ENCODE results near the gene CHP2. TPM values are rescaled to one million over a fixed set of nuclear protein-coding genes. Genes with fewer than 3 reads are reported as not detected.

The CHP2 gene
- total RNA-seq, 1 experiment from 2014 or later, result 2.1 TPM

DNA sequence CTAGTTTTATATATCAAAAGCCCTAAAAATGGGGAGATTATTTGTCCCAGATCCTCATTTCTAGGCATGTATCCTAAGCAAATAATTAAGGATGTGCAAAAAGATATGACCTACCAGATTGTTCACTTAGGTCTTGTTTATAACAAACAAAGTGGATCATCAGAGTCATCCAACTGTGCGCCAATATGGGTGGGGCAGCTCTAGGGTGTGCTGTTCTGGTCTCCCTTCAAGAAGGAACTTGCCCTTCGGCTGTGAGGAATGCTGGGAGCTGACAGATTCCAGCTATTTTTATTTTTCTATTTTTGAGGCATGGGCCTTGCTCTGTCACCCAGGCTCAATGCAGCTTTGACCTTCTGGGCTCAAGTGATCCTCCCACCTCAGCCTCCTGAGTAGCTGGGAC is 13.8 kb downstream of the CHP2 start:
- H3K27ac Mint-ChIP-seq, result no peak overlapping the region
- H3K9me3 Mint-ChIP-seq, result 0 out of 2 replicates have a peak, but pooled peaks cover 3% of the 10 kb centered on the region
- TF ChIP-seq ZNF396 (CRISPR knock-in tag; IDR thresholded peaks at IDR 0.05; ENCODE audit: borderline replicate concordance), result no peak
- TF ChIP-seq, protein P1, sequence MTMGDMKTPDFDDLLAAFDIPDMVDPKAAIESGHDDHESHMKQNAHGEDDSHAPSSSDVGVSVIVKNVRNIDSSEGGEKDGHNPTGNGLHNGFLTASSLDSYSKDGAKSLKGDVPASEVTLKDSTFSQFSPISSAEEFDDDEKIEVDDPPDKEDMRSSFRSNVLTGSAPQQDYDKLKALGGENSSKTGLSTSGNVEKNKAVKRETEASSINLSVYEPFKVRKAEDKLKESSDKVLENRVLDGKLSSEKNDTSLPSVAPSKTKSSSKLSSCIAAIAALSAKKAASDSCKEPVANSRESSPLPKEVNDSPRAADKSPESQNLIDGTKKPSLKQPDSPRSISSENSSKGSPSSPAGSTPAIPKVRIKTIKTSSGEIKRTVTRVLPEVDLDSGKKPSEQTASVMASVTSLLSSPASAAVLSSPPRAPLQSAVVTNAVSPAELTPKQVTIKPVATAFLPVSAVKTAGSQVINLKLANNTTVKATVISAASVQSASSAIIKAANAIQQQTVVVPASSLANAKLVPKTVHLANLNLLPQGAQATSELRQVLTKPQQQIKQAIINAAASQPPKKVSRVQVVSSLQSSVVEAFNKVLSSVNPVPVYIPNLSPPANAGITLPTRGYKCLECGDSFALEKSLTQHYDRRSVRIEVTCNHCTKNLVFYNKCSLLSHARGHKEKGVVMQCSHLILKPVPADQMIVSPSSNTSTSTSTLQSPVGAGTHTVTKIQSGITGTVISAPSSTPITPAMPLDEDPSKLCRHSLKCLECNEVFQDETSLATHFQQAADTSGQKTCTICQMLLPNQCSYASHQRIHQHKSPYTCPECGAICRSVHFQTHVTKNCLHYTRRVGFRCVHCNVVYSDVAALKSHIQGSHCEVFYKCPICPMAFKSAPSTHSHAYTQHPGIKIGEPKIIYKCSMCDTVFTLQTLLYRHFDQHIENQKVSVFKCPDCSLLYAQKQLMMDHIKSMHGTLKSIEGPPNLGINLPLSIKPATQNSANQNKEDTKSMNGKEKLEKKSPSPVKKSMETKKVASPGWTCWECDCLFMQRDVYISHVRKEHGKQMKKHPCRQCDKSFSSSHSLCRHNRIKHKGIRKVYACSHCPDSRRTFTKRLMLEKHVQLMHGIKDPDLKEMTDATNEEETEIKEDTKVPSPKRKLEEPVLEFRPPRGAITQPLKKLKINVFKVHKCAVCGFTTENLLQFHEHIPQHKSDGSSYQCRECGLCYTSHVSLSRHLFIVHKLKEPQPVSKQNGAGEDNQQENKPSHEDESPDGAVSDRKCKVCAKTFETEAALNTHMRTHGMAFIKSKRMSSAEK (CRISPR knock-in tag; IDR thresholded peaks at IDR 0.05; ENCODE audit: borderline replicate concordance), result no peak
- no peak for TF ChIP-seq JAZF1 (CRISPR knock-in tag; IDR thresholded peaks at IDR 0.05)
- no peak for TF ChIP-seq SMAD4 (CRISPR knock-in tag; IDR thresholded peaks at IDR 0.05)
- no peak for TF ChIP-seq RORB (CRISPR knock-in tag; IDR thresholded peaks at IDR 0.05)
- TF ChIP-seq, protein P2, sequence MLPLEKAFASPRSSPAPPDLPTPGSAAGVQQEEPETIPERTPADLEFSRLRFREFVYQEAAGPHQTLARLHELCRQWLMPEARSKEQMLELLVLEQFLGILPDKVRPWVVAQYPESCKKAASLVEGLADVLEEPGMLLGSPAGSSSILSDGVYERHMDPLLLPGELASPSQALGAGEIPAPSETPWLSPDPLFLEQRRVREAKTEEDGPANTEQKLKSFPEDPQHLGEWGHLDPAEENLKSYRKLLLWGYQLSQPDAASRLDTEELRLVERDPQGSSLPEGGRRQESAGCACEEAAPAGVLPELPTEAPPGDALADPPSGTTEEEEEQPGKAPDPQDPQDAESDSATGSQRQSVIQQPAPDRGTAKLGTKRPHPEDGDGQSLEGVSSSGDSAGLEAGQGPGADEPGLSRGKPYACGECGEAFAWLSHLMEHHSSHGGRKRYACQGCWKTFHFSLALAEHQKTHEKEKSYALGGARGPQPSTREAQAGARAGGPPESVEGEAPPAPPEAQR (CRISPR knock-in tag; IDR thresholded peaks at IDR 0.05), result no peak
- TF ChIP-seq ZNF138 (CRISPR knock-in tag; conservative IDR thresholded peaks at IDR 0.05), result no peak
- no peak for TF ChIP-seq ZNF416 (CRISPR knock-in tag; IDR thresholded peaks at IDR 0.05)
- TF ChIP-seq TEAD4 (CRISPR knock-in tag; IDR thresholded peaks at IDR 0.05), result no peak
- TF ChIP-seq, protein P3, sequence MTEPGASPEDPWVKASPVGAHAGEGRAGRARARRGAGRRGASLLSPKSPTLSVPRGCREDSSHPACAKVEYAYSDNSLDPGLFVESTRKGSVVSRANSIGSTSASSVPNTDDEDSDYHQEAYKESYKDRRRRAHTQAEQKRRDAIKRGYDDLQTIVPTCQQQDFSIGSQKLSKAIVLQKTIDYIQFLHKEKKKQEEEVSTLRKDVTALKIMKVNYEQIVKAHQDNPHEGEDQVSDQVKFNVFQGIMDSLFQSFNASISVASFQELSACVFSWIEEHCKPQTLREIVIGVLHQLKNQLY (CRISPR knock-in tag; IDR thresholded peaks at IDR 0.05), result no peak
- no peak for TF ChIP-seq NFYB (CRISPR knock-in tag; conservative IDR thresholded peaks at IDR 0.05; ENCODE audit: low read depth)
- no peak for TF ChIP-seq NFATC4 (CRISPR knock-in tag; IDR thresholded peaks at IDR 0.05)
- no peak for TF ChIP-seq TCF7 (CRISPR knock-in tag; IDR thresholded peaks at IDR 0.05; ENCODE audit: low read depth)
- TF ChIP-seq, protein P4, sequence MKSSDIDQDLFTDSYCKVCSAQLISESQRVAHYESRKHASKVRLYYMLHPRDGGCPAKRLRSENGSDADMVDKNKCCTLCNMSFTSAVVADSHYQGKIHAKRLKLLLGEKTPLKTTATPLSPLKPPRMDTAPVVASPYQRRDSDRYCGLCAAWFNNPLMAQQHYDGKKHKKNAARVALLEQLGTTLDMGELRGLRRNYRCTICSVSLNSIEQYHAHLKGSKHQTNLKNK (CRISPR knock-in tag; IDR thresholded peaks at IDR 0.05), result no peak
- TF ChIP-seq, protein P5, sequence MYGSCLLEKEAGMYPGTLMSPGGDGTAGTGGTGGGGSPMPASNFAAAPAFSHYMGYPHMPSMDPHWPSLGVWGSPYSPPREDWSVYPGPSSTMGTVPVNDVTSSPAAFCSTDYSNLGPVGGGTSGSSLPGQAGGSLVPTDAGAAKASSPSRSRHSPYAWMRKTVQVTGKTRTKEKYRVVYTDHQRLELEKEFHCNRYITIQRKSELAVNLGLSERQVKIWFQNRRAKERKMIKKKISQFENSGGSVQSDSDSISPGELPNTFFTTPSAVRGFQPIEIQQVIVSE (CRISPR knock-in tag; IDR thresholded peaks at IDR 0.05; ENCODE audit: borderline replicate concordance), result no peak
- ChIA-PET POLR2A (no interaction called here), CTCF (no interaction called here)
- no peaks in the 10 kb centered on the region for H3K36me3 Mint-ChIP-seq
- no peaks in the 10 kb centered on the region; the same call in 1 of the 2 replicates for H3K27me3 Mint-ChIP-seq (ENCODE audit: low read depth)
- ATAC-seq (no peak), DNase-seq (ENCODE audit: low spot score) (no peak)
- H3K4me1 Mint-ChIP-seq, result no peaks in the 10 kb centered on the region
- no peak overlapping the region for H3K4me3 Mint-ChIP-seq

DNA sequence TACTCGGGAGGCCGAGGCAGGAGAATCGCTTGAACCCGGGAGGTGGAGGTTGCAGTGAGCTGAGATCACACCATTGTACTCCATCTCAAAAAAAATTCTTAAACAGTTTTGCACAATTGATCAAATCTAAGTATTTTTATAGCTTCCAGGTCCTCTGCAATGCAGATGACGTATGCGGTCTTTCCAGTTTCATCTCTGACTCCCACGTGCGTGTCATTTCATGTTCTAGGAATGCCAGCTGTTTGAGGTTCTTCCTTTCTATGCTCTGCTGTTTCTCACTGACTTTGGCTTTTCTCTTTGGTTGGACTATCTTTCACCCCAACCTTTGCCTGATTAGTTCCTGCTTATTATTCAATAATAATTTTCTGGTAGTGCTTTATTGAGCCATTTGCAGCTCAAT is 16.2 kb downstream of the CHP2 start:
- H3K27ac Mint-ChIP-seq, result no peak overlapping the region
- POLR2A ChIA-PET, result no interaction called here
- ATAC-seq, result no peak
- no peak for TF ChIP-seq PRRX2 (CRISPR knock-in tag; IDR thresholded peaks at IDR 0.05)
- TF ChIP-seq, protein P6, sequence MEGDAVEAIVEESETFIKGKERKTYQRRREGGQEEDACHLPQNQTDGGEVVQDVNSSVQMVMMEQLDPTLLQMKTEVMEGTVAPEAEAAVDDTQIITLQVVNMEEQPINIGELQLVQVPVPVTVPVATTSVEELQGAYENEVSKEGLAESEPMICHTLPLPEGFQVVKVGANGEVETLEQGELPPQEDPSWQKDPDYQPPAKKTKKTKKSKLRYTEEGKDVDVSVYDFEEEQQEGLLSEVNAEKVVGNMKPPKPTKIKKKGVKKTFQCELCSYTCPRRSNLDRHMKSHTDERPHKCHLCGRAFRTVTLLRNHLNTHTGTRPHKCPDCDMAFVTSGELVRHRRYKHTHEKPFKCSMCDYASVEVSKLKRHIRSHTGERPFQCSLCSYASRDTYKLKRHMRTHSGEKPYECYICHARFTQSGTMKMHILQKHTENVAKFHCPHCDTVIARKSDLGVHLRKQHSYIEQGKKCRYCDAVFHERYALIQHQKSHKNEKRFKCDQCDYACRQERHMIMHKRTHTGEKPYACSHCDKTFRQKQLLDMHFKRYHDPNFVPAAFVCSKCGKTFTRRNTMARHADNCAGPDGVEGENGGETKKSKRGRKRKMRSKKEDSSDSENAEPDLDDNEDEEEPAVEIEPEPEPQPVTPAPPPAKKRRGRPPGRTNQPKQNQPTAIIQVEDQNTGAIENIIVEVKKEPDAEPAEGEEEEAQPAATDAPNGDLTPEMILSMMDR (IDR thresholded peaks at IDR 0.05), result no peak
- TF ChIP-seq, protein P7, sequence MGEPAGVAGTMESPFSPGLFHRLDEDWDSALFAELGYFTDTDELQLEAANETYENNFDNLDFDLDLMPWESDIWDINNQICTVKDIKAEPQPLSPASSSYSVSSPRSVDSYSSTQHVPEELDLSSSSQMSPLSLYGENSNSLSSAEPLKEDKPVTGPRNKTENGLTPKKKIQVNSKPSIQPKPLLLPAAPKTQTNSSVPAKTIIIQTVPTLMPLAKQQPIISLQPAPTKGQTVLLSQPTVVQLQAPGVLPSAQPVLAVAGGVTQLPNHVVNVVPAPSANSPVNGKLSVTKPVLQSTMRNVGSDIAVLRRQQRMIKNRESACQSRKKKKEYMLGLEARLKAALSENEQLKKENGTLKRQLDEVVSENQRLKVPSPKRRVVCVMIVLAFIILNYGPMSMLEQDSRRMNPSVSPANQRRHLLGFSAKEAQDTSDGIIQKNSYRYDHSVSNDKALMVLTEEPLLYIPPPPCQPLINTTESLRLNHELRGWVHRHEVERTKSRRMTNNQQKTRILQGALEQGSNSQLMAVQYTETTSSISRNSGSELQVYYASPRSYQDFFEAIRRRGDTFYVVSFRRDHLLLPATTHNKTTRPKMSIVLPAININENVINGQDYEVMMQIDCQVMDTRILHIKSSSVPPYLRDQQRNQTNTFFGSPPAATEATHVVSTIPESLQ (CRISPR knock-in tag; IDR thresholded peaks at IDR 0.05), result no peak
- TF ChIP-seq NFYB (CRISPR knock-in tag; conservative IDR thresholded peaks at IDR 0.05; ENCODE audit: low read depth), result no peak
- TF ChIP-seq, protein P8, sequence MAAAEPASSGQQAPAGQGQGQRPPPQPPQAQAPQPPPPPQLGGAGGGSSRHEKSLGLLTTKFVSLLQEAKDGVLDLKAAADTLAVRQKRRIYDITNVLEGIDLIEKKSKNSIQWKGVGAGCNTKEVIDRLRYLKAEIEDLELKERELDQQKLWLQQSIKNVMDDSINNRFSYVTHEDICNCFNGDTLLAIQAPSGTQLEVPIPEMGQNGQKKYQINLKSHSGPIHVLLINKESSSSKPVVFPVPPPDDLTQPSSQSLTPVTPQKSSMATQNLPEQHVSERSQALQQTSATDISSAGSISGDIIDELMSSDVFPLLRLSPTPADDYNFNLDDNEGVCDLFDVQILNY (CRISPR knock-in tag; IDR thresholded peaks at IDR 0.05), result no peak
- TF ChIP-seq SMAD3 (CRISPR knock-in tag; IDR thresholded peaks at IDR 0.05; ENCODE audit: borderline replicate concordance), result no peak
- TF ChIP-seq, protein P9, sequence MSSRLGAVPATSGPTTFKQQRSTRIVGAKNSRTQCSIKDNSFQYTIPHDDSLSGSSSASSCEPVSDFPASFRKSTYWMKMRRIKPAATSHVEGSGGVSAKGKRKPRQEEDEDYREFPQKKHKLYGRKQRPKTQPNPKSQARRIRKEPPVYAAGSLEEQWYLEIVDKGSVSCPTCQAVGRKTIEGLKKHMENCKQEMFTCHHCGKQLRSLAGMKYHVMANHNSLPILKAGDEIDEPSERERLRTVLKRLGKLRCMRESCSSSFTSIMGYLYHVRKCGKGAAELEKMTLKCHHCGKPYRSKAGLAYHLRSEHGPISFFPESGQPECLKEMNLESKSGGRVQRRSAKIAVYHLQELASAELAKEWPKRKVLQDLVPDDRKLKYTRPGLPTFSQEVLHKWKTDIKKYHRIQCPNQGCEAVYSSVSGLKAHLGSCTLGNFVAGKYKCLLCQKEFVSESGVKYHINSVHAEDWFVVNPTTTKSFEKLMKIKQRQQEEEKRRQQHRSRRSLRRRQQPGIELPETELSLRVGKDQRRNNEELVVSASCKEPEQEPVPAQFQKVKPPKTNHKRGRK (CRISPR knock-in tag; IDR thresholded peaks at IDR 0.05; ENCODE audit: borderline replicate concordance), result no peak
- TF ChIP-seq ZNF396 (CRISPR knock-in tag; IDR thresholded peaks at IDR 0.05; ENCODE audit: borderline replicate concordance), result no peak

More for the DNA sequence above, 16.2 kb downstream of the CHP2 start:
- H3K27me3 Mint-ChIP-seq (ENCODE audit: low read depth), result no peaks in the 10 kb centered on the region
- 0 out of 2 replicates have a peak, but pooled peaks cover 1% of the 10 kb centered on the region for H3K9me3 Mint-ChIP-seq
- no peak overlapping the region for H3K4me3 Mint-ChIP-seq
- no peak for DNase-seq (ENCODE audit: low spot score)
- CTCF ChIA-PET, result interaction anchor here (1.1 kb wide), 1 partner anchor 43 kb away, joined by 3 read pairs; no protein-coding TSS in a partner anchor
- no peaks in the 10 kb centered on the region for H3K4me1 Mint-ChIP-seq
- H3K36me3 Mint-ChIP-seq, result no peaks in the 10 kb centered on the region
